Glomerular endothelial cell (primary cell): Measurements from ENCODE around the gene CISH. TPM values are rescaled to one million over a fixed set of nuclear protein-coding genes. Genes with fewer than 3 reads are reported as not detected.

ENCODE experiments used
- DNase-seq: peaks from one replicate; pipeline ENCODE4 v3.0.0-alpha.2; 2011; ENCODE audit warnings: low read depth, low spot score; ENCODE audit errors: extremely low read depth
- total RNA-seq: library from RNA; depleted of rRNA; stranded (reverse); fragments of >200 nt; gene quantifications from 2 replicates; pipeline ENCODE4 v1.2.3, GENCODE V29; 2015

CISH gene
- total RNA-seq, 1 donor from 2014 or later = 2.5 TPM

DNA sequence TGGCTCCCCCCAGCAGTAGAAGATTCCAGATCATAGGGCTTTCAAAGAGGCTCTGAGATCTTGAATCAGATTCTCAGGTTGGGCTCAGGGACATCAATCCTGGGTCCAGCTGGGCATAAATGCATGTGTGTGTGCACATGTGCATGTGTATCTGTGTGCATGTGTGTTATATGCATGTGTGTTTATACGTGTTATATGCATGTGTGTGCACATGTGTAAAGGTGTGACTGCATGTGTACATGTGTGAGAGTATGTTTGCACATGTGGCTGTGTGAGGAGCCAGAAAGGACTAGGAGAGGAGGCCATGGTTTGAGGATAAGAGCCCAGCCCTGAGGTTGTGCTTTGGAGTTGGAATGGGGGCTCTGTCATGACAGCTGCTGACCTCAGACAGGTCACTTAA, 3.6 kb upstream of the CISH start:
- no peak for DNase-seq

DNA sequence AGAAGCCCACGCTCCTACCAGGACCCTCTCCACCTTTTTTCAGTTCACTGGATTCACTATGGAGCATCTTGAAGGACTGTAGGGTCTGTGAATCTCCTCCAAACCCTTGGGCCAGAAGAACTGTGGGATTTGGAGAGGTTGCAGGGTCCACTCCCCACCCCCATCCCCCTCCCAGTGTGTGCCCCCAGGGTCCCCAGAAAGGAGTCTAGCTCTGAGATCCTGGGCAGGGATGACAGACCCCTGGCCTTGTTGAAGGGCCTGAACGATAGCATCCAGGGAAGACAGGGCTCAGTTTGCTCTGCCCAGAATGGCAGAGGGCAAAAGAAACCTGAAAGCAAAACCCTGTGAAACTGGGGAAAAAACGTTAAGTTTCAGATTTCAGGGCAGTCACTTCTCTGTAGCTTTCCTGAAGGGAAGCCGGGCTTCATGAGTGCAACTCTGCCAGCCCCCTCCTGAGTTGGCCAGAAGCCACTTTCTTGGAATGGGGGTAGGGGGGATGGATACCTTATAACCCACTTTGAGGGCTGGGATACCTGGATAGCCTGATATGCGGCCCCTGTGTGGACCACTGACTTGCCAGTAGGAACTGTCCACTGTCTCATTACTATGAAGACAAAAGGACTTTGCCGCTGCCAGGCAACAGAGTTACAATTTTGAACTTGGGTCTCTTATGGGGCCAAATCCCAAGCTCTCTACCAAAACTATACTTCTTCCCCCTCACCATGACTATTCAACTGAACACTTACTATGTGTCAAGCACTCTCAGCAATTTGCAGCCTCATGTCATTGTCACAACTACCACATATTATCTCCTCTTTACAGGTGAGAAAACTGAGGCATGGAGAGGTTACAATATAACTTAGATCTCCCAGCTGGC, 1.6 kb upstream of the CISH start:
- no peak for DNase-seq

DNA sequence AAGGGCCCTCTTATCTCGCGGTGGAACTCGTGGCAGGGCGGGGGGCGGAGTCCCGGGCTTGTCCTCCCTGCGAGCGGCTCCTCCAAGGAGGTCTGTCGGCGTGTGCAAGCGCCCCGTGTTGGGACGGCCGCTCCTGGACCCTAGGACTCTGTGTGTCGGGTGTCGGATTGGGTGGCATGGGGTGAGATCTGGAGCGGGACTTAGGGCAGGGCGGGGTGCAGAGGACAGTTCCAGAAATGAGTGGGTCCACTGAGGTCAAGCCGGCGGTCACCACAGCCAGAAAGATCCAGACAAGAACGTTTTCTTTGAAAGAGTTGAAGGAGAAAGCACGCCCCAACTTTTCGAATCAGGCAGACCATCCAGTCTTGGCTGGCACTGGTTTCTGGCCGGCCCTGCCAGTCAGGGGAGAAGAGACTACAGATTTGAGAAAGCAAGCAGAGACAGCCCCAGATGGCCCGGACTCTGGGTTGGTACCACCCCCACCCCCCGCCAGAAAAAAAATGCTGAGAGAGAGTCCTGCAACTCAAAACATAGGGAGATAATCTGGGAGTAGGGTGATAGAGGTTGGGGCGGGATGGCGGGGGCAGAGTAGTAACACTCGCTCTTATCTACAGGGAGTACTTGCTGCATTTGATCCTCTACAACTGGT, 784 bp upstream of the CISH start:
- DNase-seq = no peak

DNA sequence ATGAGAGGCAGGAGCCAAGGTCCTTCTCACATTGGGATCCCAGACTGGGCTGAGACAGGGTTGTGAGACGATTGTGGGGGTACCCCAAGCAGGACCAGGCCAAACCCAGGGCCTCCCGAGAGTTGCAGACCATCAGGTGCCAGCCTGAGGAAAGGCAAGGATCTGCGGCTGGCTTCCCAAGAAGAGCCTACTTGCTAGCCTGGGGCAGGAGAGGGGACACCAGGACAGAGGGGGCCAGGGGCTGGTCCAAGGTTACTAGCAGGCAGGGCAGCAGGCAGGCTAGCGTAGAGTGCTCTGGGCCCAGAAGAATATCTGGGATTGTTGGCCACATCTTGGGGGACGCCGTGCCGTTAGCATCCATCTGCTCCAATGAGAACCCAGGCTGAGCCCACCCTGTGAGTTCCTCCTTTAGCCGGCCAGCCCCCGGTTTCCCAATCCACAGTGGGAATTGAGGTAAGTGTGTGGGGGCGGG, 546 bp downstream of the CISH start:
- DNase-seq = no peak

DNA sequence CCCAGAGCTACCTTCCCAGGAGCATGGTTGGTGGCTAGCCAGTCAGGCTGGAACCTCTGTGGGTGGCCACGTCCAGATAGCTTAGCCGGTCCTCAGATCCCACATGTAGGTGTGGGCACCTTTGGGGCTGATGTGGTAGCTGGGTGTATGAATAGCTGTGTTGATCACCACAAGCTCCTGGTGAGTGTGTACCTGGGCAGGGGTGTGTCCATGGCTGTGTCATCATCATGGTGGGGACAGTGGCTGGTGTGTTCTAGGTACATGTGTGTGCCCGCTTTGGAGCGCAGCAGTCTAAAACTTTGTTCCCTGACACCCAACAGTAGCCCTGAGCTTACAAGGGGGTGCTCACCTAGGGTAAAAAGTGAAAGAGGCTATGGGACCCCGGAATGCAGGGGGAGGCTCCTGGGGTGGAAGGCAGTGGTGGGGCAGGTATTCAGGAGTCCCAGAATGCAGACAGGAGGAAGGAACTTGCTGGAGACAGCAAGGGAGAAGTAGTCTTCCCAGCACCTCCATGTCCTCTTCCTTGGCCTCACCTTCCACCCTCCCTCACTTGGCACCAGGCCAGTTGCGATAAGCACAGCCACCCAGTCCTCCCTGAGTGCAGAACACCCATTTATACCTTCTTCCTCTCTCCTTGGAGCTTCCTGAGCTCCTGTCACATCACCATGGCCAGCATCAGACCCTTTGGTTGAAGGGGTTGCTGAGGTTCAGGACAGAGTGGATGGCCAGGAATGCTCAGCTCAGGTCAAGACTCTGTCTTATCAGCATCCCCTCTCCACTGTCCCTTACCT, 1.2 kb downstream of the CISH start:
- DNase-seq = no peak

DNA sequence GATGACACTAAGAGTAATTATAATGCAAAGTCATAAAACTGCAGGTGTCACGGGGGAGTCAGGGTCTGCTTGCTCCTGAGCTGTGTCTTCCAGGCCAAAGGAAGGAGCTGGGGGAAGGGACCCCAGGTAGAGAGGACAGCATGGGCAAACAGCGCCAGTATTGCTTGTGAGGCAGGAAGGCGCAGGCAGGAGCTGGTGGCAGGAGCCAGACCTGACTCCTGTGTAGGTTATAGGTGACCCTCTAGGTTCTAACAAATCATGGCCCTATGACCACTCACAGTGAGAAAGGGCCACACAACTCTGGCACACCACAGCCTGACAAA, 1.9 kb downstream of the CISH start:
- DNase-seq = no peak

DNA sequence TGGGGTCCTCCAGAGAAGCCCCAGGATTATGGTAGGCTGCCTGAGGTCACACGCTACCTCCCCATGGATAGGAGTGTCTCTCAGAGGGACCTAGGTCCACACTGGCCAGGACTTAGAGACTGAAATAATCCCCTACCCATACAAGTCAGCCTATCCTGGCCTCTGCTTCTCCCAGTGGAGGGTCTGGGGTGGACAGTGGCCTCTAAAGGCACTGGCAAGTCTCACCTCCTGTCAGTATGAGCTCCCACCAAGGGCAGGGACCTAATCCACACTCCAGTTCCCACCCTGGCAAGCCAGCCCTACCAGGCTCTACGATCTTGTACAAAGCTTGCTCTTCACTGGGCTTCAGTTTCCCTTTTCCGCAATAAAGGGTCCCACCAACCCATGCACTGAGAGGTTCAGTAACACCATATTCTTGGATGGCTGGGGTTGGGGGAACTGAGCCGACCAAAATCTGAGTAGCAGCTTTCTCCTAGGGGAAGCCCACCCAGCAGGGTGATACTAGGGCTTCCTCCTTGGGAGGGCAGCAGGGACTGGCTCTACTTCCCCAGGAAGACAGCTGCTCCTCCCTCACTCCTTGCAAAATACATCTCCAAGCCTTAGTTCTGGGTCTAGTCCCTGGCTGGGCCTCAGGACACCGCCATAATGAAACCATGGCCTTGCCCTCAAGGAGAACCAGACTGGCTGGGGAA, 2.4 kb downstream of the CISH start:
- DNase-seq = no peak

DNA sequence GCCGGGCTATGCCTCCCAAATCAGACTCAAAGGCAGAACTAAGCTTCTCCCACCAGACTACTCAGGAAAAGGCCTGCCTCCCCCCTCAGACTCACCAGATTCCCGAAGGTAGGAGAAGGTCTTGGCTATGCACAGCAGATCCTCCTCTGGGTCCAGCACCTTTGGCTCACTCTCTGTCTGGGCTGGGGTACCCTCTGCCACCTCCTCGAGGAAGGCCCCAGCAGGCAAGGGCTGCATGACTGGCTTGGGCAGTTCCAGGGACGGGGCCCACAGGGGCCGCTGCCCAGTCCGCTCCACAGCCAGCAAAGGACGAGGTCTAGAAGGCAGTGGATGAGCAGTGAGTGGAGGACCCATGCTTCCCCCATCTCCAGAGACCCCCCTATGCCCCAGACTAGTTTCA, 3.3 kb downstream of the CISH start:
- DNase-seq = no peak

DNA sequence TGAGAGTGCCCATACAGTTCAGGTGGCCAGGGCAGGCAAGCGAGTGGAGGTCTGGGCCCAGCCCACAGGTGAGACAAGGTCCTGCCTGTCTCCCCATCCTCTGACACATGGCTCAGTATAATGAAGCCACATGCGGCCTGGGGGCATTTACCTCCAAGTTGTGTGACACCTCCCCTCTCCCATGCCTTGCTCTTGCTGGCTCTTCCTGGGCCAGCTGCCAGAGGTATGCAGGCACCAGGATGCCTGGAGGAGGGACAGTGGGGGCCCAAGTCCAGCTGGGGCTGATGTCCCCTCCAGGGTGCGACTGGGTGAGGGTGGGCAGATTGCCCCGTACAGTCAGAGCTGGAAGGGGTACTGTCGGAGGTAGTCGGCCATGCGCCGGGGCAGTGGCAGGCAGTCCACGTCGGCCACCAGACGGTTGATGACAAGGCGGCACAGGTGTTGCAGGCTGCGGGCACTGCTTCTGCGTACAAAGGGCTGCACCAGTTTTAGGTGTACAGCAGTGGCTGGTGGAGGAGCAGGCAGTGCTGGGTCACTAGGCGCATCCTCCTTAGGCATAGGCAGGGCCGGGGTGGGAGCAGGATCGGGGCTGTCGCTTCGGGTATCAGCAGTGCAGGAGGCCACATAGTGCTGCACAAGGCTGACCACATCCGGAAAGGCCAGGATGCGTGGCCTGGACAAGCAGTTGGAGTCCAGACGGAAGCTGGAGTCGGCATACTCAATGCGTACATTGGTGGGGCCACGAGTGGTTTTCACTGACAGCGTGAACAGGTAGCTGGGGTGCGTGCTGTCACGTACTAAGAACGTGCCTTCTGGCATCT, 4.1 kb downstream of the CISH start:
- no peak for DNase-seq

DNA sequence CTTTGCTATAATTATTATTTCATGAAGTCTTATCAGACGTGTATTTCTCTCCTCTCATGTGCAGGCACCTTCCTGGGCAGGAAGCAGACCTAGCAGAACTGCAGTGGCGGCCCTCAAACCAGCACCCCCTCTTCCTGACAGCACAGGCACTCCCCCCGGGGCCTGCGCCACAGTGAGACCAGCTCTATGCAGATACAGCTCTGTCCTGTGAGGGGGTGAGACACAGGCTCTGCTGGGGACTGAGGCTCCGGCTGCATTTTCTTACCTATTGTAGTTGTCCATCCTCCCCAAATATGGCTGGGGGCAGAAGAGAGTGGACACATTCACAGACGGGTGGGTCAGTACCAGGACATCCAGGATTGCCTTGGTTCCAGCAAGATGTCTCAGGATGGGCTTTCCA, 5.0 kb downstream of the CISH start:
- no peak for DNase-seq

DNA sequence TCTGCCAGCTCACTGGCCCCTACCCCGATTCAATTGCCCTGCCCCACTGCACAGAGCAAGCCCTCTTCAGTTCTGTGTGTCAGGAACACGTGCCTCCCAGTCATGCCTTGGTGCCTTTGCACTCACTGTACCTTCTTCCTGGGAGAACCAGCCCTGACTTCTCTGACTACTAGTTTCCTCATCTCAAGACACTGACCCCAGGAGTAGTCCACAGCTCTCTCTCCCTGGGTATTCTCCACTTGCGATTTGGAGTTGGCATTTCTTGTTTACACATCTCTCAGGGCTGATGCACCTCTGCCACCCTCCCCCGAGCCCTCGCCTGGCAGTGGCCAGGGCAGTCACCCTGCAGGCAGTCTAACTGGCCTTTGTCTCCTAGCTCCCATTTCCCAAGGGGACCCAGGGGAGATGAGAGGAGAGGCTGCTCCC, 5.7 kb downstream of the CISH start:
- DNase-seq = no peak

DNA sequence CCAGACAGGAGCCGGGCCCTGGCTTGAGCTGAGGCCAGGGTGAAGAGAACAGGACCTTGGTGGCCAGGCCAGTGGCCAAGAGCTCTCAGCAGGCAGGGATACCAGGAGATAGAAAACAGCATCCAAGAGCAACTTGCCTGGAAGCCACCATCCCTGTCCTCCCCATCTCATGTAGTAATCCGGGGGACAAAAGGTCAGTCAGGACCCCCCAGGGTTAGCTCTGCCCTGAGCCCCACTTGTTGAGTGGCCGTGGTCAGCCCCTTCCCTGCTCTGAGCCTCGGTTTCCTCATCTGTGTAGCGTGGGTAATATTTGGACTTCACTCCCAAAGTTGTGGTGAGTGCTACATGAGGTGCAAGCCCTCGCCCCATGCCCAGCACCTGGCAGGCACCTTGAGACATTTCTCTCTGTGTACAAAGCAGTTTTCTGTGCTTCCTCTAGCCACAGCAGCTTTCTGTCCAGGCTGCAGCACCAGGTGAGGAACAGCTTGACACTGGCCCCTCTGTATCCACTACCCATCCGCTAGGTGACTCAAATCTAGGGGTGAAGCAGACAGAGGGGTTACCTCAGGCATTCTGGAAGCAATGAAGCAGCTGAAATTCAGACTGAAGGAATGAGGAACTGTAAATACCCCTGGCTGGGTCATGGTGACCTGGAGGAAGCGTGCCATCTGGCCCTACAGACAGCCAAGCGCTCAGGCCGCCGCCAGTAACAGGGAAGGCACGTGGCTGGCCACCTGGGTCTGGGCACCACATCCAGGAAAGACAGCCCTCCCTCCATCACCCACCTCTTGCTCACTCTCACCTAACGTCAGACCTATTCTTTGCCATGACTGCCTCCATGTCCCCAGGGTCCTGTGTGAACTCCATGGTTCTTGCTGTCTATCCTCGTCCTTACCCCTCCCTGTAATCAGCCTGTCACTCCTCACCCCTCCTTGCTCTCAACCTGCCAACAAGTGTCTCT, 6.7 kb downstream of the CISH start:
- no peak for DNase-seq

DNA sequence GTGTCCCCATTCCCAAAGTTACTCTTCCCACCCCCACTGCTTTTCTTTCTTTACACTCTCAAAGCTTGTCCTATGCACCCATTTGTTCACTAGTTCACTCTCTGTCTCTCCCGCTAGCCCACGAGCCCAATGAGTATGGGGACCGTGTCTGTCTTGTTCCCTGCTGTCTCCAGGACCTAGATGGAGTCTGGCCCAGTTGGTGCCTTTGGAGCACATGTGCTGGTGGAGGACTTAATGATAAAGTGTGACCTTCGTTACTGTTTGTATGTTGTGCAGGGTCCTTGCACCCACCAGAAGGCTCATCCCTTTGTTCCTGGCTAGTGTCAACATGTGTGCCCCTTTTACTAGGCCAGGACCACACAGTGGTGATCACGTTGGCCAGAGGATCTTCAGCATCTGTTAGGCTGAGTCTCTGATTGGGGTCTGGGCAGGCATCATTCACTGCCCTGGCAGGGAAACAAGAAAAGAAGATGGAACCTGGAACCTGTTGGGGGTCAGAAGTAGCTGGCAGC, 7.4 kb downstream of the CISH start:
- no peak for DNase-seq

DNA sequence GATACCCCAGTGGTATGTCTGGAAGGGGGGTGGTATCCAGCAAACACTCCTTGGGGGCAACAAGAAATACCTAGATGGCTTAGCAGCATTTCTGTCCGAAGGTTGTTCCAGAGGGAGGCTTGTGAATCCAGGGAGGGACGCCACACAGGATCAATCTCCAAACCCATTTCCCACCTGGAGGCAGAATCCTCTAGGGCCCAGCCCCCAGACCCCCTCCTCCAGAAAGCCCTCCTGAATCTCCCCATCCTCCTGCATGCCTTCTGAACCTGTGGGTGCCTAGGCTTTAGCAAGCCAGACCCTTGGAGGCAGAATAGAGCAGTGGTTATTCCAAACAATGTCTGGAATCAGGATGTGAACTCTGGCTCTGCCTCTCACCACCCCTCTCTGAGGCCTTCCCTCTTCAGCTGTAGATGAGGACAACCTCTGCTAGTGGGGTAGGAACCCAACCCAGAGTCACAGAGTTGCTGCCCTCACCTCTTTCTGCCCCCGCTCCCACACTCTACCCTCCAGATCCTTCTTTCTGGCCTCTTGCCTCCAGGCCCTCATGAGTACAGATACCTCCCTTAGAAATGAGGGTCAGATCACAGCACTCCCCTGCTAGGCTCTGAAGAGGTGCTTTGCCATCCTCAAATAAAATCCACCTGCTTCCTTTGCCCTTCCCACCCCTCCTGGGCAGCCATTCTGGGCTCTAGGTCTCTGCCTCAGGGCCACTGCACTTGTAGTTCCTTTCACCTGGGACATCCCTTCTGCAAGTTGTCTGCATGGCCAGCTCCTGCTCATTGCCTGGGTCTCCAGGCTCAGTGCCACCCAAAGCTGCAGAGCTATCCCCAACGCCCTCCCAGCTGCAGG, 8.1 kb downstream of the CISH start:
- DNase-seq = no peak

DNA sequence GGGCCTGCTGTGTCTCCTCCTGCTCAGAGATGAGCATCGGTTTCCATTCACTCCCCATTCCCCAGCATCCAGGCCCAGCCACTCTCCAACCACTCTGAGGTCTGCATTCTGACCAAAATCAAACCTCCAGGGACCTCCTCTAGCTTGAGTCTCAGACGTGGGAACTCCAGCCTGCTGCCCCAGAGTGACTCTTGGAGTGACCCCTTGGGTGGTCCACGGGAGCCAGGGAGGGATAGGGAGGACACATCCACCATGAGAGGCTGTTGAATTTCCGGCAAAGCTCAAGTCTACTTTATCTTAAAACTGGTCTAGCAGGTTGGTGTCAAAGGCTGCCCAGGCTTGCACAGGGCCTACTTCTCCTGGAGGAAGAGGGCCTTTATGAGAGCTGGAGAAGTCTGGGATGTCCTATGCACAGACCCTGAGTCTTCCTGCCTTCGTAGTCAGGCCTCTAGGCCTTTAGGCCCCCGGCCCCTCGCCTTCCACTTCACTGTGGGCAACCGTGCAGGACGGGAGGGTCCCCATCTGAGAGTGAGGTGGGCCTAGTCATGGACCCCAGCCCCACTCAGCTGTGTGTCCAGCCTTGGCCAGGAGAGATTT, 8.9 kb downstream of the CISH start:
- DNase-seq = no peak

DNA sequence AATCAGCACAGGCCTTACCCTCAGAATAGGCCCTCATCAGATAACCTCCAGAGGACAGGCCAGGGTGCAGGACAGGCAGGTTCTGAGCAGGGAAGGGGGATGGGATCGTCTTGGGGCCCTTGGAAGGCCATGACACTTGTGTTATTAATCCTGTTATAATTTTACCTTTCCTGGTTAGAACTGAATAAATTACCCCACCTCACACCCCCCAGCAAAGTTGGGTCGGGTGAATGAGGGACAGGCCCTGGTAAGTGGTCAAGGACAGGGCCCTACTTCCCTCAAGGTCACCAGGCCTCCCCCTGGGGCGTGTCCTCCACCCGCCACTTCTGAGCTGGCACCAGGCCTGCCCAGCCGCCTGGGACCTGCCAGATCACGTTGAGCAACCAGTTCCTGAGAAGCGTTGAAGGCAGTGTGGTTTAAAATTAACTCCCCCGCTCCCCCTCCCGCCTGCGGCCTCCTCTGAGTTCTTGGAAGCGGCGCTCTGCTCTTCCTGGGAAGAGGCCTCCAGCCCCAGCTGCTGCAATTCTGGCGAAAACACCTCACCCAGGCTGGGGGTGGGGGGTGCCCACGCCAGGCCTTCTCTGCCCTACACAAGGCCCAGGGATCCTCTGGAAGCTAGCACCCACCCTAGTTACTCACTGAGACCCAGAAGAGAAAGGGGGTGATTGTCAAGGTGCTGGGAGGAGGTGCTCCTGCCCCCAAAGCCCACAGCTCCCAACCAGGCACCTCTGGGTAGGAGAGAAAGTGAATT, 10.6 kb downstream of the CISH start:
- DNase-seq = no peak
